Suprapubic skin (tissue), 3 donors: ENCODE measurements around the gene BCAP31.
"Not testable (repeated sequence)": the region's sequence is repeated elsewhere in the genome, so short reads cannot be mapped to it uniquely, and the experiment has no call there.

Experiments
- CTCF ChIP-seq, 2 donors: fragments of 200-600 bp in 1 of 2; fragments of 450-650 bp in 1 of 2; sonication (generic) in 1 of 2; IDR thresholded peaks; one replicate each; pipeline ENCODE4 v1.5.1; 2016 to 2019; ENCODE audit warnings: antibody characterized with exemption in 2 of 2, mild to moderate bottlenecking in 1 of 2, moderate library complexity in 1 of 2
- EP300 ChIP-seq: sonication (generic); formaldehyde crosslinking; IDR thresholded peaks from one replicate; pipeline ENCODE4 v1.6.1; 2017; ENCODE audit warnings: antibody characterized with exemption

- TF ChIP-seq EP300; CTCF (IDR thresholded peaks at IDR 0.05): not testable (repeated sequence)
Measured at GRCh38 chrX:153746991-153747390, 22.8 kb upstream of the BCAP31 start.
